DMS53 (cell line): Measurements from ENCODE around the gene EXOSC3.
"Not testable (repeated sequence)": the region's sequence is repeated elsewhere in the genome, so short reads cannot be mapped to it uniquely, and the experiment has no call there.

Source experiments
- DNase-seq: peaks from one replicate; lab custom pipeline; 2025; lab: John Stamatoyannopoulos, UW

EXOSC3 gene

DNA sequence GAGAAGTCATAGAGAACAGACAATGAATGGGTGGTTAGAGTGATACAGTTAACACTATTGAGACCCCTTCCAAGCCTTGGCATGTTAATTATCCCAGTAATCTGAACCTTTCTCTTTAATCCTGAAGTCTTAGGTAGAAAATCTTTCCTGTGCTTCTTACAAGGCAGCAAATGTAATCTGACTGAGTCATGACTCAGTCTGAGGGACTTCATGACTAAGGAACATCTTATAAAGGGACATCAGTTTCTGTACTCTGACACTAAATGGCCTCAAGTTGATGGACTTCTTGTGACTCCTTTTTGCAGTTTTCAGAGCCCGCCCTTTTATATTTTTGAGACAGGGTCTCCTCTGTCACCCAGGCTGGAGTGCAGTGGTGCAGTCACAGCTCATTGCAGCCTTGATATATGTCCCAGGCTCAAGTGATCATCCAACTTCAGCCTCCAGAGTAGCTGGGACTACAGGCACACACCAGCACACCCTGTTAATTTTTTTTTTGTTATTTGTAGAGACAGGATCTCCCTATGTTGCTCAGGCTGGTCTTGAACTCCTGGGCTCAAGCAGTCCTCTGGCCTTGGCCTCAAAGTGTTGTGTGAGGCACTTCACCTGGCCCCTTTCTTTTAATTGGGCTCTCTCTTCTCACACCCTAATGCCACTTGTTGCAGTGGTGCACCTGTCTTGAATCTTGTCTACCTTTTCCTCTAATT, 9.5 kb downstream of the EXOSC3 start:
- DNase-seq, result no peak

DNA sequence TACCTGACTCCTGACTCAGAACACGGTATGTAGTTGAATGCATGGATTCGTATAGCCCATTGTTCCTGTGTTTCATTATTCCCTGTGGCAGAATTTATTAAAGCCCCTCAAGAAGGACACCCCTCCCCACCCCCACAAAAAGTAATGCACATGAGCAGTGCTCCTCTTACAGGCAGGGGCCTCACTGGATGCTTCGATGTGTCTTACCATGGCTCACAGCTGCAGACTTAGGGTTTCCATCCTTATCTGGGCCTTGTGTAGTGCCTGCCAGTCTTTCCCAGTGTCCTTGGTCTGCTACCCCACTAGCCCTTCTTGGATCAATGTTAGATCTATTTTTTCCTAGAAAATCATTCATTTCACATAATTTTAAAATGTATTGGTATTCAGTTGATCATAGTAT, 14.9 kb downstream of the EXOSC3 start:
- no peak for DNase-seq

DNA sequence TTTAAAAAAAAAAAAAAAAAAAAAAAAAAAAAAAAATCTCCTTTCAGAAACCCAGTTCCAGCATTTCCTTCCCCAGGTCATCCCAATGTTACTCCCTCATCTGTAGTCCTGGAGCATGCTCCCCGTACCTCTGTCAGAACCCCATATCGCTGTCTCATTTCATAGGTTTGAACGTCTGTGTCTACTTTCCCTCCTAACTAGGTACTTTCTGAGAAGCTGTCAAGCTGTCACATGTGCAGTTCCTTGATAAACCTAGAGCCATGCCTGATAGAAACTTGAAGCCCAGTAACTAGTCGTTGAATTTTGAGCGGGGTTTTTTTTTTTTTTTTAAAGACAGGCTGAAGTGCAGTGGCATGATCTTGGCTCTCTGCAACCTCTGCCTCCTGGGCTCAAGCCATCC, 15.6 kb downstream of the EXOSC3 start:
- DNase-seq, result no peak

DNA sequence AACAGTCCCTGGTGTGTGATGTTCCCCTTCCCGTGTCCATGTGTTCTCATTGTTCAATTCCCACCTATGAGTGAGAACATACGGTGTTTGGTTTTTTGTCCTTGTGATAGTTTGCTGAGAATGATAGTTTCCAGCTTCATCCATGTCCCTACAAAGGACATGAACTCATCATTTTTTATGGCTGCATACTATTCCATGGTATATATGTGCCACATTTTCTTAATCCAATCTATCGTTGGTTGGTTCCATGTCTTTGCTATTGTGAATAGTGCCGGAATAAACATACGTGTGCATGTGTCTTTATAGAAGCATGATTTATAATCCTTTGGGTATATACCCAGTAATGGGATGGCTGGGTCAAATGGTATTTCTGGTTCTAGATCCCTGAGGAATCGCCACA, 19.6 kb downstream of the EXOSC3 start:
- DNase-seq, result not testable (repeated sequence)

DNA sequence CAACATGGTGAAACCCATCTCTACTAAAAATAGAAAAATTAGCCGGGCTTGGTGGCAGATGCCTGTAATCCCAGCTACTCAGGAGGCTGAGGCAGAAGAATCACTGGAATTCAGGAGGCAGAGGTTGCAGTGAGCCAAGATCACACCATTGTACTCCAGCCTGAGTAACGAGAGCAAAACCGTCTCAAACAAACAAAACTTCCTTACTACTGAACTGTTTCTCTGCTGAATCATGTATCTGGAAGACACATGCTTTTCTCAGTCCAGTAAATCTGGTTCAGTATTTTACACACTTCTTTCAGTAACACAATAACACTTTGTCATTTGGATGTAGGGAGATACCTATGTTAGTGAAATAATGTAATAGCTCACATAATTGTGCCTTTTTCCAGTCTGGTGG, 23.4 kb downstream of the EXOSC3 start:
- DNase-seq, result no peak

DNA sequence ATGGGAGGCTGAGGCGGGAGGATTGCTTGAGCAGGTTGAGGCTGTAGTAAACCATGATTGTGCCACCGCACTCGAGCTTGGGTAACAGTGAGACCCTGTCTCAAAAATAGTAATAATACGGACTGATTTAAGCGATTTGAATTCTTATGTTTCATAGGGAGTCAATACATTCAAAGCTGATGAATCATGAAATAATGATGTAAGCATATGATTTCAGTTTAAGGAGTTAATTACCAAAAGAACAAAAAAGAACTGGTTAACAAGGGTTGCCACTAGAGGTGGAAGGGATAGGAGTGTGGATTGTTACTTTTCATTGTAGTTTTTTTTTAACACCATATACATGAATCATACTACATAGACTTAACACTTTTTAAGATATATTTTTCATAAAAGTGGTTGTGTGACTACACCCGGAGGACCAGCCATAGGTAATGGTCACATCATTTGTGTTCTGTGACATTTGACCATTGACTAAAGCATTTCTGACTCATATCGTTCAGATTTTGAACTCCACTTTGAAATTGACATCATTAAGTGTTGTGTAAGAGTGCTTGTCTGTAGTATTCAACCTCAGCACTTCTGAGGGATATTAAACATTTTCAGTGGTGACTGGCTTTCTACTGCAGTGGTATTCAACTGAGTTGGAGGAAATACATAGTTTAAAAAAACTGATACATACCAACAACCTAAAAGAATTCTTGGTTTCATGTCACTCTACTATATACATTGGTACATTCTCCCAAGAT, 24.3 kb downstream of the EXOSC3 start:
- DNase-seq, result peak; percentile 6

DNA sequence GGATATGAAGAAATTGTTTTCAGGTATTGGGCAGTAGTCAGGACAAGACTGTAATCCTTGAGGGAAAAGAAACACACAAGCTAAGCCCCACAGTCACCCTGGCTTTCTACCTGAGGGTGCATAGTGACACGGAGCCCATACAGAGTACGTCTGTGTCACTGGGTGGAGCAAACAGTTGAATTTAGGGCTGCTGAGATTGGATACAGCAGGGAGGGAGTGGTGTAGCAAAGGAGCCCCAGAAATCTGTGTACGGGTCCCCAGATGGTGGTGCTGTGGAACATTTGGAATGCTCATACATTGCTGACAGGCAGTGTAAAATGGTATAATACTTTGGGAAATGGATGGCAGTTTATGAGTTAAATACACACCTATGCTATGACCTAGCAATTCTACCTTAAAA, 26.1 kb downstream of the EXOSC3 start:
- no peak for DNase-seq

DNA sequence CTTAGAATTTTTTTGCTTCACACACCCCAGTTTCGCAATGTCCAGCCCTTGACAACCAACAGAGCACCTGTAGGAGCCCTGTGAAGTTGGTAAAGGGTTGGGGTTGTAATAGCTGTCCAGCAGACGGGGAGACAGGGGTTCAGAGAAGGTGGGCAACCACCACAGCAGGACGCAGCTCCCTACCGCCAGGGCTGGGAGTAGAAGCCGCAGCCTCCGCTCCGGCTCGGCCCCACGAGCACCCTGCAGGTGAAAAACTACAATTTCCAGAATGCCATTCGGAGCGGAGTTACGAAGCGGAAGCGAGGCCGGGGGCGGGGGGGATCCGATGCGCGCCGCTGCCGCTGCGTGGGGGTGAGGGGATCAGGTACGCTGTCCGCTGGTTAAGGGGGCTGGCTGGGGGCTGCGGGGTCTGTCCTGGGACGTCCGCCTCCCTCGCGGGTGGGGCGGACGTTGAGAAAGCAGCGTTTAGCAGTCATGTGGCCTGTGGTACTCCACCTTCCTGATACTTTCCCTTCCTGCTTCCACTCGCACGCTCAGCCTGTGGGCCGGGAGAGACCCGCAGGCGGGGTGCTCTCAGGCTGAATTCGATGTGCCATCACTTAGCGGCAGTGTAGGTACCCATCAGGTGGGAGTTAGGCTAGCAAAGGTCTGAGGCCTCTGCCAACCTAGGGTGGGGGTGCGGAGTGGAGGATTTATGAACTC, 31.2 kb downstream of the EXOSC3 start, which contains the start of gene TRMT10B:
TRMT10B (plus strand) TSS at position 317 of the 702 bp plus-strand sequence. CDS start 8,127 bp downstream, outside the sequence.
- DNase-seq, result peak; percentile 79

DNA sequence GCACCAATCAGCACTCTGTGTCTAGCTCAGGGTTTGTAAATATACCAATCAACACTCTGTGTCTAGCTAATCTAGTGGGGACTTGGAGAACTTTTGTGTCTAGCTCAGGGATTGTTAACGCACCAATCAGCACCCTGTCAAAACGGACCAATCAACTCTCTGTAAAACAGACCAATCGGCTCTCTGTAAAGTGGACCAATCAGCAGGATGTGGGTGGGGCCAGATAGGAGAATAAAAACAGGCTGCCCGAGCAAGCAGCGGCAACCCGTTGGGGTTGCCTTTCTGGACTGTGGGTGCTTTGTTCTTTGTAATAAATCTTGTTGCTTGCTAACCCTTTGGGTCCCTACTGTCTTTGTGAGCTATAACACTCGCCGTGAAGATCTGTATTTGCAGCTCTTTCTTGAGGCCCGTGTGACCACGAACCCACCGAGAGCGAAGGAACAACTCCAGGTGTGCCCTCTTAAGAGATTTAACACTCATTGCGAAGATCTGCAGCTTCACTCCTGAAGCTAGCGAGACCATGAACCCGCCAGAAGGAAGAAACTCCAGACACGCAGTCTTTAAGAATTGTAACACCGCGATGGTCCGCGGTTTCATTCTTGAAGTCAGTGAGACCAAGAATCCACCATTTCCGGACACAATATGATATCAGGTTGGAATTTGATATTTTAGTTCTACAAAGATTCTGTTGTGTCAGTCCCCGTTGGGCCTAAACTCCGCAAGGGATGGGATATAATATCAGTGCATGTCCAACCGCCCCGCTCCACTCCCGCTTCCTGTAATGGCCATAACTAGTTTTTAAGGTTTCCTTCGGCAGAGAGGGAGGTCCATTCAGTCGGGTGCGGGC, 32.0 kb downstream of the EXOSC3 start:
- DNase-seq, result no peak

DNA sequence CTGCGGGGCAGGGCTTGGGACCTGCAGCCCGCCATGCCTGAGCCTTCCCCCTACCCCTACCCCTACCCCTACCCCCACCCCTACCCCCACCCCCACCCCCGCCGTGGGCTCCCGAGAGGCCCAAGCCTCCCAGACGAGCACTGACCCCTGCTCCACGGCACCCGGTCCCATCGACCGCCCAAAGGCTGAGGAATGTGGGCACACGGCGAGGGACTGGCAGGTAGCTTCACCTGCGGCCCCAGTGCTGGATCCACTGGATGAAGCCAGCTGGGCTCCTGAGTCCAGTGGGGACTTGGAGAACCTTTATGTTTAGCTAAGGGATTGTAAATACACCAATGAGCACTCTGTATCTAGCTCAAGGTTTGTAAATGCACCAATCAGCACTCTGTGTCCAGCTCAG, 32.8 kb downstream of the EXOSC3 start:
- not testable (repeated sequence) for DNase-seq

DNA sequence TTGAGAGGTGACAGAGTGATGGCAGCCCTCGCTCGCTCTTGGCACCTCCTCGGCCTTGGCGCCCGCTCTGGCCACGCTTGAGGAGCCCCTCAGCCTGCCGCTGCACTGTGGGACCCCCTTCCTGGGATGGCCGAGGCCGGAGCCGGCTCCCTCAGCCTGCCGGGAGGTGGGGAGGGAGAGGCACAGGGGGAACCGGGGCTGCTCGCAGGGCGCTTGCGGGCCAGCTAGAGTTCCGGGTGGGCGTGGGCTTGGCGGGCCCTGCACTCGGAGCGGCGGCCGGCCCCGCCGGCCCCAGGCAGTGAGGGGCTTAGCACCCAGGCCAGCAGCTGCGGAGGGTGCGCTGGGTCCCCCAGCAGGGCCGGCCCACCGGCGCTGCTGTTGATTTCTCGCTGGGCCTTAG, 33.2 kb downstream of the EXOSC3 start:
- DNase-seq, result not testable (repeated sequence)

DNA sequence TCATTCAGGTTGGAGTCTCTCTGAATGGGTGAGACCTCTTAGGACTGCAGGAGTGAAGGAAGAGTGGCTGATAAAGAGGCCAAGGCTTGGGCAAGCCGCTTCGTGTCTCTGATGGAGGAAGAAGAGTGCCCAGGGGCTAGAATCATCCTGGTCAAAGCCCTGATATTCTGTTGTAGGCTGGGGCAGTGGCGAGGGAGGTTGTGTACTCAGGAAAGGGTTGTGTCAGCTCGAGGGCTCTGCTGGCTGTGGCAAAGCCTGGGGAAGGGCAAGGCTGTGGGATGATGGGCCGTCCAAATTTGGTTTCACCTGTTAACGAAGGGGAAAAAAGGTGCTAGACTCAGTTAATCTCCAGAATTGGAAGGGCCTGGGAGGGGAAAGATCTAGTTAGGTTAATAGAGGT, 33.7 kb downstream of the EXOSC3 start:
- no peak for DNase-seq

DNA sequence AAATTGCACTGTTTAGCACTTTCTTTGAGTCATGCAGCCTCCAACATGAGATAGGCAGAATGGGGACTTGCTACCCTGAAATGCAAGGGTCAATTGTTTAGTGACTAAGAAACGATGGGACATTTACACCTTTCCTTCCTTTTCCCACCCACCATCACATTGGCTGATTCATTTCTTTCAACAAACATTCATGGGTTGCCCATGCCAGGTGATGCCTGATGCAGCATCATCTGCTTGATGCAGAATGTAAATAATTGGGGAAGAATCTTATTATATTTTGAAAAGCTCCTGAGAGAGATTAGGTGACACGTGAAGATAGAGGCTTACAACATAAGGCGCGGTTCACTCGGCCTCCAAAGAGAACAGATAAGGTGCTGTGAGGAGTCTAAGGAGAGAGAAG, 35.7 kb downstream of the EXOSC3 start:
- no peak for DNase-seq

DNA sequence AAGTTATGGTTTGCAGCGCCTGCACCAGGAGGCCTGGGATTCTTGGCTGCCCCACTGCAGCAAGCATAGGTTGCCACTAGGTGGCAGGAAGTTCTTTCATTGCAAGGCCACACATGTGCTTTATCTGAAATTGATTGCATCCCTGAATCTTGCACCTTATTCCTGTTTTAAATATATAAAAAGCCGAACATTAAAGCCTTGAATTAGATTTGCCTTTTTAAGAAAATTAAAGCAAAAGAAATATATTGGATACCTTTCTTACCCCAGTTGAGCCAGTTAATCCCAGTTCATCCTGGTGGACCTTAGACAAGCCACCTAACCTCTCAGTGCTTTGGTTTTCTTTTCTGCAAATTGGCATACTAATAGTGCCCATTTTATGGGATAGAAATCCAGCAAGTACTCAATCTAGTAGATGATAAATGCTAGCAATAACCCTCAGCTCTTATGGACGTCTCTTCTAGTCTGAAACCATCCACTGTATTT, 37.6 kb downstream of the EXOSC3 start:
- peak; percentile 70 for DNase-seq

DNA sequence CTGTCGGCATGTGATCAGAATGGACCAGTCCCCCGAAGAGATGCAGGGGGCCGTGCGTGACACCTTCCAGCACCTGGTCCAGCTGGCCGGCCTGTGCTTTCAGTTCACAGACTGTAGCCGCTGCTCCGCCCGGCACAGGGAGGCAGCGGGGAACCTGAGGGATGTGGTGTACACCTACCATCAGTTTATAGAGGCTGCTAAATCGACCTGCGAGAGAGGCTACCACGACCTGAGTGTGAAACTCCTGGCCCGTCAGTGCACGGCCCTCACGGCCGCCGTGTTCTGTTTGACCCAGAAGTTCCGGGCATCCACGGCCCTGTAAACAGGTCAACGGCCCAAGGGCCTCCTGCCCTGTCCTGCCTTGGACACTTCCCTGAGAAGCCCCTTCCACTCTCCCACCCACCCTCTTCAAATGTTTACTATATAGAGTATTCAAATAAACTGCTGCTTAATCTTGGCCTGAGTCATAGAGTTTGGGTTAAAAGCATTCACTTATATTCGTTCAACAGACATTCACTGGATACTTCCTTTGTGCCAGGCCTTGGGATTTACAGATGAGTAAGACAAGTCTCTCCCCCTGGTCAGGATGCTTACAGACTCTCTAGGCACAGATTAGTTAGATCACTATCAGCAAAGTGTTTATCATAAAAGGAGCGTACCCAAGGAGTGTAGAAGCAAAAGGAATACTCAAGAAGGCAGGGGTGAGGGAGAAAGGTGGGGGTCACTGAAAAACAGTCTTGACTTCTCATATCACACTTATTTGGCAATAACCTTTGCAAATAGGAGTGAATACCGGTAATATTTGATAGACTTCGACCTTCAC, 38.2 kb downstream of the EXOSC3 start:
- no peak for DNase-seq

DNA sequence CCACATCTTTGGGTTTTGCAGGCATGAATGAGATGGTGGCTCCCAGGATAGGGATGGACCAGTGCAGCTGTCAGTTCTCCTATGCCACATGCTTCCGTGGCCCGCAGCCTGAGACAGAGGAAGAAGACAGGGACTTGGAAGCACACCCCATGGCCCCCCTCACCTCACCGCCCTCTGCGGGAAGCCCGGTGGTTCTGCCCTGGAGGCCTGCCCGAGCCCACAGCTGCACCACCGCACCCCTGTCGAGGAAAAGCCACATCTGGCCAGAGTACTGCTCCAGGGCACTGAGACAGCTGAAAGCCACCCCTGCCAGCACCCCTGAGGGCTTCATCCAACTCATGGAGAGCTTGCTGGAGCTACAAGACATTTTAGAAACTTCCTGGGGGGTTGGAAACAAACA, 38.9 kb downstream of the EXOSC3 start:
- DNase-seq, result no peak

DNA sequence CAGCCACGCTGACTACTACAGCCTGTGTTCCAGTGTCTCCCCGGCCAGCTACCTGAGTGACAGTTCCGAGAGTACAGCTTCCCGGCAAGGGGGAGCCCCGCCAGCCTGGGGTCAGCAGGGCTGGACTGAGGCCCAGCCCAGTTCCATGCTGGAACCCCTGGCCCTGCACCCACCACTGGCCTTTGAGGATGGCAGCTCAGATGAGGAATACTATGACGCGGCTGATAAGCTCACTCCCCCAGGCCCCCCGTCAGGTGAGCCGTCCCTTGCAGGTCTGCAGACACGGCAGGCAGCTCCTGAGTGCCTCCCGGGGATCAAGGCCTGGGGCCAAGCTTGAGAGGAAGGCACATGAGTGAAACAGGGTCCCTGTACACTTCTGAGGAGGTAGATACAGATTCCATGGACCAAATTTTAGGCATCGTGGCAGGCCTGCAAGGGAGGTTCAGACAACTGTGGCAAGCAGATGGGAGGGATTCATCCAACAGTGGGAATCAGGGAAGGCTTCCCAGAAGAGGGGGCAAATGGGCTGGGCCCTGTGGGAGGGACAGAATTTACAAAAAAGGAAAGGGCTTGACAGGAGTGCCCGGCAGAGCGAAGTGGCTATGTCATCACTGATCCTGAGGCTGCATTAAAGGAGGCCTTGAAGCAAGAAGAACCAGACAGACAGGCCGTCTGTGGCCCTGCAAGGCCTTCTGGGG, 44.1 kb downstream of the EXOSC3 start:
- no peak for DNase-seq

DNA sequence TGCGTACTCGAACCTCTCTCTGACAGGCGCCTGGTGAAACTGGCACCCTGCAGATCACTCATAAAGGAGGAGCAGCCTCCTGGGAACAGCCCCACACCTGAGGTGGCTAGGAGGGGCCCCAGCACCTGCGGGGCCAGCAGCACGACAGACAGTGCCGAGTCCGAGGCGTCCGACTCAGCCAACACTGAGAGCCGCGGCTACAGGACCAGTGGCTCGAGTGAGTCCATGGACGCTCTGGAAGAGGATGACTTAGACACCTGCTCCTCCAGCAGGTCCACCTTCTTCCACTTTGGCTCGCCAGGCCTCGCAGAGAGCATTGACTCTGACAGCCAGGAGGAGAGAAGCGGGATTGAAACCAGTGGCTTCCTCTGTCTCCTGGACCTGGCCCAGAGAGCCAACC, 44.7 kb downstream of the EXOSC3 start:
- no peak for DNase-seq

DNA sequence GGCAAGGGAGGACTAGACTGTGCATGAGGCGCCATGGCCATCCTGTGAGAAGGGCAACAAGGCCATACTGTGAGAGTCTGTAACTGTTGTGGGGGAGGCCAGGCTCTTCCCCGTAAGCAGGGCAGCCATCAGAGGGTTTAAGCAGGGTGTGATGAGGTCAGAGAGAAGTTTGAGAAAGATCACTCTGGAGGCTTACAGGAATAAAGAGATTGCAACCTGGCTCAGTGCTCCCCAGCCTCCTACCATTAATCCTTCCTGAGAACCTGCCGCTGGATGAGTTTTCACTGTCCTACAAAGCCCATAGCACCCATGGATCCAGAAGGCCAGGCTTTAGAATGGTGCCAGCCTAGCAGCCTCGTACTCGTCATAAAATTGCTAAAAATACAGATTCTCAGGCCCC, 45.6 kb downstream of the EXOSC3 start:
- no peak for DNase-seq

DNA sequence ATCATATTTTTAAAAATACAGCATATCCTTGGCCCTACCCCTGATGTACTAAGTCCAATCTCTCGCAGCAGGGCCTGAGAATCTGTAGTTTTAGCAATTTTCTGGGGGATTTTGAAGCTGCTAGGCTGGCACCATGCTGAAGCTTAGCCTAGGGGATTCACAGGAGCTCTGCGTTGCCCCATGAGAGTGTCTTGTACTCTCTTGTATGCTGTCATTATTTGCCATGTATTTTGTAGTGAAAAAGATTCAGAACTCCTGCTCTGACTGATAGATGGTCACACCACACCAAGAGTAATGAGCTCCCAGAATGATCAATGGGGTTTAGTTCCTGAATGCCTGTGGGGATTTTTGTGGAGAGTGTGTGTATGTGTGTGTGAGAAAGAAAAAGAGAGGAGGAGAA, 51.9 kb downstream of the EXOSC3 start:
- no peak for DNase-seq
